Fibroblast of villous mesenchyme (primary cell): ENCODE results near the gene ZMYM1. TPM values are rescaled to one million over a fixed set of nuclear protein-coding genes. Genes with fewer than 3 reads are reported as not detected.

Experiments used
- DNase-seq: peaks from one replicate; pipeline ENCODE4 v3.0.0-alpha.2; 2010; ENCODE audit warnings: low read depth
- H3K4me3 ChIP-seq: 2 replicates; pipeline ENCODE4 v1.5.1; 2011; ENCODE audit warnings: low read depth, mild to moderate bottlenecking, low read length
- total RNA-seq: library from RNA; depleted of rRNA; stranded (reverse); fragments of >200 nt; gene quantifications from 2 replicates; pipeline ENCODE4 v1.2.3, GENCODE V29; 2012
- TF ChIP-seq, protein P1 (sequence below): IDR thresholded peaks from 2 replicates; pipeline ENCODE4 v1.5.1; 2012; ENCODE audit warnings: low read depth, mild to moderate bottlenecking, low read length; ENCODE audit not compliant: insufficient read depth

Gene ZMYM1
- 11.6 and 30.2 TPM in 2 replicates for total RNA-seq

DNA sequence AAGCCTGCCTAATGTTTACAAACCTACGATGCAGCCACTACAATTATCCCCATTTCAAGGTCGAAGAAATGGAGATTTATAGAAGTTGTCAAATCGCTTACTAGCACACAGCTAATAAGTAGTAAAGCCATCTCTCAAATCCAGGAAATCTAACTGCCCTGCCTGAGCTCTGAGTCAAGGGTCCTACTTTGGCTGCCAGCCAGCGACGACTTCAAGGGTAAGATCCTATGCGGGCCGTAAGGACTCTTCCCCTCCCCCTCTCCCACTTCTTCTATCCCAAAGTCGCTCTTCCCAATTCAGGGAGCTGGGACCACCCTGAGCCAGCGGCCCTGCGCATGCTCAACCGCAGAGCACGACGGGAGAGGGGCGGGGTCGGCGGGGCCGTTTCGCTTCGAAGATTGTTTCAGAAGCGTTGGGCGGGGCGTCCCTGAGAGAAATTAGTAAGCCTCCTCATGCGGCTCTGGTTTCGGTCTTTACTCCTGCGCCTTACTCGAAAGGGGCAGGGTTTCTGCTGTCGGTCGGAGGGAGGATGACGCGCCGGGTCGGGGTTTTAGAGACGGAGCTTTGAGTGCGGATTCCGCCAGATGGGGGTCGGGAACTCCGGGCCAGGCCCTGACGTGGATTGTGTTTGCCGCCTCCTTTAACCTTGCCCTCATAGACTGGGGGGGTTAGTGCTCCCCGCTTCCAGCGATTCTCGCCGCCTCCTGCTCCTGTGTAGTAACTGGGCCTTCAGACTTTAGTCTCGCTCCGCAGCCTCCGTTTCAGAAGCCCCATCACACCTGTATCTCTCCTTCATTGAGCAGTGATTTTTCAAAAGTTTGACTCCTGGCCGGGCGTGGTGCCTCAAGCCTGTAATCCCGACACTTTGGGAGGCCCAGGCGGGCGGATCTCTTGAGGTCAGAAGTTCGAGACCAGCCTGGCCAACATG is at the start of gene ZMYM1:
ZMYM1 (plus strand) TSS at position 383 of the 928 bp plus-strand sequence. CDS start 14,603 bp downstream, outside the sequence.
- TF ChIP-seq, protein P1, sequence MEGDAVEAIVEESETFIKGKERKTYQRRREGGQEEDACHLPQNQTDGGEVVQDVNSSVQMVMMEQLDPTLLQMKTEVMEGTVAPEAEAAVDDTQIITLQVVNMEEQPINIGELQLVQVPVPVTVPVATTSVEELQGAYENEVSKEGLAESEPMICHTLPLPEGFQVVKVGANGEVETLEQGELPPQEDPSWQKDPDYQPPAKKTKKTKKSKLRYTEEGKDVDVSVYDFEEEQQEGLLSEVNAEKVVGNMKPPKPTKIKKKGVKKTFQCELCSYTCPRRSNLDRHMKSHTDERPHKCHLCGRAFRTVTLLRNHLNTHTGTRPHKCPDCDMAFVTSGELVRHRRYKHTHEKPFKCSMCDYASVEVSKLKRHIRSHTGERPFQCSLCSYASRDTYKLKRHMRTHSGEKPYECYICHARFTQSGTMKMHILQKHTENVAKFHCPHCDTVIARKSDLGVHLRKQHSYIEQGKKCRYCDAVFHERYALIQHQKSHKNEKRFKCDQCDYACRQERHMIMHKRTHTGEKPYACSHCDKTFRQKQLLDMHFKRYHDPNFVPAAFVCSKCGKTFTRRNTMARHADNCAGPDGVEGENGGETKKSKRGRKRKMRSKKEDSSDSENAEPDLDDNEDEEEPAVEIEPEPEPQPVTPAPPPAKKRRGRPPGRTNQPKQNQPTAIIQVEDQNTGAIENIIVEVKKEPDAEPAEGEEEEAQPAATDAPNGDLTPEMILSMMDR, result no peak
- peak within 1 kb of the TSS; percentile 72 for H3K4me3 ChIP-seq
- DNase-seq, result peak; percentile 90

DNA sequence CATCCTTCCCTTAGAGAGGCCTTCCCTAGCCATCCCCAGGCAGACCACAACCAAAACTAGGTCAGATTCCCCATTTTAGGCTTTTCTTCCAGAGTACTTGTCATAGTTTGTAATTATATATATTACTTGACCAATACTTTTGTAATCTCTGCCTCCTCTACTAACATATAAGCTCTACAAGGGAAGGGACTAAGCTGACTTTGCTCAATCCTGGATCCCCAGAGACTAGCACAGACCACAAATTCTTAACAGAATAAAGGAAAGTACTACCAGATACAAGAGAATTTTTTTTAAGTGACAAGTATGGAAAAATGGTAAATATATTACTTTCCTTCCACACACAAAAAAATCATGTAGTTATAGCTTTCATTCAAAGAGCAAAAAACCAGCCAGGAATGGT is 49.4 kb upstream of the ZMYM1 start:
- TF ChIP-seq, protein P1, result no peak
- H3K4me3 ChIP-seq, result no peak overlapping the region
- no peak for DNase-seq

DNA sequence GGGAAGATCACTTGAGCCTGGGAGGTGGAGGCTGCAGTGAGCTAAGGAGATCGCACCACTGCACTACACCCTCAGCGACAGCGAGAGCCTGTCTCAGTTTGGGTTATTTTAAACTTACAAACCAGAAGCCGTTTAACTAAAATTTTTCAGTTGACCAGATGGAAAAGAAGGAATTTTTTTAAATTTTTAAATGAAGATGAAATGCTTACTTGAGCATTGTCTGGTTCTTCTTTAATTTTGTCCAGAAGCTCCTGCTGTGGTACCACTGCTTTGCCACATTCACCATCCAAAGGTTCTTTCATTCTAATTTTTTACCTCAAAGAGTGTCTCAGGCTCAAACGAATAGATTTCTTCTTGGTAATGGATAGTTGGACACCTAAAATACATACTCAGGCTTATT is 48.8 kb upstream of the ZMYM1 start:
- peak overlapping the region; percentile 89 for H3K4me3 ChIP-seq
- TF ChIP-seq, protein P1, result no peak
- DNase-seq, result no peak

DNA sequence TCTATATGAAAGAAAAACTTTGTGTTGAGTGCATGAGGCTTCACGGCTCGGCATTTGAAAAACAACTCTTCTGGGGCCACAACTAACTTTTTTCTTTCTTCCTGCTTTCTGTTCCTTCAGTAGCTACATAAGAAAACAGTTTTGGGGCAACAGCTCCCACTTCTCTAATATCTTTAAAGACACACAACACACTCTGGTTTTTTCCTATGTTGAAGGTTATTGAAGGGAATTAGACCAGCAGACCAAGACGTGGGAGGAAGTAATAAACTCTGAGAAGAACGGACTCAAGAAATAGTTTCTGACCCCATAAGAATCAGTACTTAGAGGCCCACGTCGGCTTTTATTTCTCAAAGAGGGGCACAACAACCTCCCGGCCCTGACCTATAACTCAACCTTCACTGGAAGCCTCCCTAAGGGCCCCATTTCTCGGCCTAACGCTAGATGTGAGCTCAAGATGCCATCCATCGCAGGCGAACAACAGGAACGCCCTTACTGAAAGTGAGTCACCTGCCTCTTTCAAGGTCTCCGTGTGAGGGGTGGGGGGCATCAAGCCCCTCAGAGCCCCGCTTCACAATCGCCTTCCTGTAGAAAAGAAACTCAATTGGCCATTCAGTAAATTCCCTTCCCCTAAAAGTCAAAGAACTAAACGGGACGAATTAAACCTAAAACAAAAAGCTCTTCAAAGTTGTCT is 48.3 kb upstream of the ZMYM1 start:
- peak overlapping the region; percentile 89 for H3K4me3 ChIP-seq
- peak; percentile 44 for DNase-seq
- TF ChIP-seq, protein P1, result no peak

DNA sequence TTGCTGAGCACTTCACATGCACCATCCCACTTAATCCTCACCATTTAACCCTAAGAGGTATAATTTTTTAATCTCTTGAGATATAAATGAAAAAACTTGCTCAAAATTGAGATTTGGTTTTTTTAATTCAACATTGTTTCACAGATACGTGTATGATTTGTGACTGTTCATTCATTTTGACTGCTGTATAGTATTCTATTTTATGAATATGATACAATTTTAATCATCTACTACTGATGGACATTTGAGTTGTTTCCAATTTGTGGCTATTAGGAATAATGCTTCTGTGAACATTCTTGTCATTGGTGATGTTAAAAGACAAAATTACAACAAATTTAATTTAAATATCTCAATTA is 46.8 kb upstream of the ZMYM1 start:
- H3K4me3 ChIP-seq, result peak overlapping the region; percentile 89
- TF ChIP-seq, protein P1, result no peak
- no peak for DNase-seq

DNA sequence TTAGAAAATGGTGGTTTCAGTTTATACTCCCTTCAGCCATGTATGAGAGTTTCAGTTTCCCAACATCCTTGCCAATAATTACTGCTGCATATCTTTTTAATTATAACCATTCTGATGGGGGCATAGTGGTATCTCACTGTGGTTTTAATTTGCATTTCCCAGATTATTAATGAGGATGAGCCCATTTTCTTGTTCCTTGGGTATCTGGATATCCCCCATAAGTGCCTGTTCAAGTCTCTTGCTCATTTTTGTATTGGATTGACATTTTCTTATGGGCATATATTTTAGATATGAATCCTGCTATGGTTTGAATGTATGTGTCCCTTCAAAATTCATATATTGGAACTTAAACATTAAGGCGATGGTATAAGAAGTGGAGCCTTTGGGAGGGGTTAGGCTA is 45.8 kb upstream of the ZMYM1 start:
- TF ChIP-seq, protein P1, result no peak
- no peak for DNase-seq
- no peak overlapping the region for H3K4me3 ChIP-seq
